GM10248 (cell line): ENCODE results near the gene RRM2.
A peak's percentile ranks its signal among the peaks of the same experiment; 100 is the strongest.

Source experiments
- CTCF ChIA-PET: fragments of 300-600 bp; sonication (Branson Sonifier 250); formaldehyde crosslinking; extraction: SDS; loops from one replicate; lab custom pipeline; 2021; ENCODE audit warnings: antibody characterized with exemption; lab: Yijun Ruan, JAX
- POLR2A ChIA-PET: fragments of 350-650 bp; sonication (Branson Sonifier 250); formaldehyde crosslinking; extraction: SDS; loops from one replicate; lab custom pipeline; 2020; ENCODE audit warnings: antibody characterized with exemption; lab: Yijun Ruan, JAX
- DNase-seq: peaks from one replicate; pipeline ENCODE4 v3.0.0; 2012; ENCODE audit errors: extremely low spot score
- CTCF ChIP-seq: IDR thresholded peaks from 2 replicates; pipeline ENCODE4 v1.5.1; 2012; ENCODE audit warnings: mild to moderate bottlenecking, low read depth; ENCODE audit errors: extremely low read depth, missing control alignments, control extremely low read depth

The RRM2 gene

GRCh38 chr2:10122500-10123280 lies at the start of gene RRM2:
TSS of gene RRM2 (plus strand) at chr2:10122739. CDS start at chr2:10122799, 60 bp downstream.
- ChIA-PET POLR2A (no interaction called here), CTCF (interaction anchor here (2.9 to 12.0 kb wide), 3 partner anchors 287 to 316 kb away, joined by 13 to 181 read pairs (median 73); no protein-coding TSS in a partner anchor)
- TF ChIP-seq CTCF = no peak
- DNase-seq = peak; percentile 96

- no peak for TF ChIP-seq CTCF
- ChIA-PET POLR2A (no interaction called here), CTCF (interaction anchor here (0.9 to 18.7 kb wide), 17 partner anchors 9 to 603 kb away, joined by 3 to 390 read pairs (median 8); partner anchors contain the start of genes CYS1 and KLF11)
- DNase-seq = no peak
Measured at GRCh38 chr2:10073706-10074105, 48.8 kb upstream of the RRM2 start.

- DNase-seq = no peak
- ChIA-PET CTCF (interaction anchor here (0.7 to 18.7 kb wide), 10 partner anchors 14 to 371 kb away, joined by 3 to 390 read pairs (median 6); partner anchors contain the start of genes CYS1 and KLF11), POLR2A (no interaction called here)
- no peak for TF ChIP-seq CTCF
Measured at GRCh38 chr2:10075101-10075500, 47.4 kb upstream of the RRM2 start.

- ChIA-PET CTCF (interaction anchor here (0.8 to 18.7 kb wide), 10 partner anchors 9 to 370 kb away, joined by 3 to 390 read pairs (median 7); partner anchors contain the start of genes CYS1 and KLF11), POLR2A (no interaction called here)
- no peak for TF ChIP-seq CTCF
- no peak for DNase-seq
Measured at GRCh38 chr2:10075571-10076209, 46.8 kb upstream of the RRM2 start.

- POLR2A ChIA-PET = no interaction called here
- CTCF ChIA-PET = interaction anchor here (1.0 to 18.7 kb wide), 6 partner anchors 10 to 360 kb away, joined by 3 to 390 read pairs (median 8); partner anchors contain the start of gene CYS1
- DNase-seq = no peak
- no peak for TF ChIP-seq CTCF
Measured at GRCh38 chr2:10076511-10076910, 46.0 kb upstream of the RRM2 start.

- ChIA-PET CTCF (interaction anchor here (1.7 to 18.7 kb wide), 5 partner anchors 11 to 359 kb away, joined by 5 to 390 read pairs (median 11); partner anchors contain the start of gene CYS1), POLR2A (no interaction called here)
- no peak for TF ChIP-seq CTCF
- DNase-seq = no peak
Measured at GRCh38 chr2:10076988-10077527, 45.5 kb upstream of the RRM2 start.
